ENCODE measurements around the gene FOXO6.

DNA sequence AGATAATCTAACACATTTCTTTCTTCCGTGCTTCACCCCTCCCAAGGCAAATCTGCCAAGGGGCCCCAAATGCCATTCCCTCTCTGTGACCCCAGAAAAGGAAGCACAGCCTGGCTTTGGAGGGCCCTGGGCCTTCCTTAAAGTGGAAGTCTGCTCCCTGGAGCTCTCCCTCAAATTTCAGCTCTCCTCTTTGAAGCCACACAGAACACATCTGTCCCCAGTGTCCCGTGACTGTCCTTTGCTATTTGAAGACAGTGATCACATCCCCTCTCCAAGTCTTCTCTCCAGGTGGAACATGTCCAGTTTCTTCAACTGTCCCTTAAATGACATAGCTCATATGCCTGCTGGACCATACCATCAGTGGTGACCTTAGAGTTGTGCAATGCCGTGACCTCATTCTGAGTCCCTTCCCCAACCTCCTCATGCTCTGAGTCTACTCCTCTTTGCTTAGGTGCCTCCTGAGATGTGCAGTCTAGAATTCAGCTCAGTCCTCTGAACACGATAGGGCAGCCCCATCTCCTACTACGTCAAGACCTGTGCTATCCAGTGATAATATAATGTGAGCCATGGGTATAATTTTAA lies 18.4 kb upstream of the FOXO6 start:
- TF ChIP-seq EZH2 (IDR thresholded peaks at IDR 0.05; ENCODE audit: insufficient read depth, poor library complexity, severe bottlenecking) (no peak), EZH2phosphoT487 (IDR thresholded peaks at IDR 0.05; ENCODE audit: insufficient read depth, low read depth) (no peak)
